Hepatocyte (in vitro differentiated cells): Measurements from ENCODE around the gene CROCC. TPM values are rescaled to one million over a fixed set of nuclear protein-coding genes. Genes with fewer than 3 reads are reported as not detected.
"Not testable (repeated sequence)": the region's sequence is repeated elsewhere in the genome, so short reads cannot be mapped to it uniquely, and the experiment has no call there.

Source experiments
- DNase-seq: peaks from one replicate; pipeline ENCODE4 v3.0.0-alpha.2; 2016; ENCODE audit warnings: low spot score
- H2AFZ ChIP-seq: fragments of 200-600 bp; sonication (generic); 2 replicates; pipeline ENCODE4 v1.6.0; 2016; ENCODE audit warnings: antibody characterized with exemption, mild to moderate bottlenecking
- H3K27ac ChIP-seq: fragments of 200-600 bp; sonication (generic); 2 replicates; pipeline ENCODE4 v1.5.1; 2016; ENCODE audit warnings: mild to moderate bottlenecking
- H3K27me3 ChIP-seq: fragments of 200-600 bp; sonication (generic); 2 replicates; pipeline ENCODE4 v1.6.1; 2016
- H3K36me3 ChIP-seq: fragments of 200-600 bp; sonication (generic); replicated peaks from 2 replicates; pipeline ENCODE4 v1.5.1; 2016; ENCODE audit warnings: low read depth; ENCODE audit not compliant: insufficient read depth
- H3K4me1 ChIP-seq: fragments of 200-600 bp; sonication (generic); 2 replicates; pipeline ENCODE4 v1.5.1; 2016; ENCODE audit warnings: mild to moderate bottlenecking, moderate library complexity; ENCODE audit not compliant: insufficient read depth
- H3K4me2 ChIP-seq: fragments of 200-600 bp; sonication (generic); 2 replicates; pipeline ENCODE4 v1.6.0; 2016
- H3K4me3 ChIP-seq: fragments of 200-600 bp; sonication (generic); 2 replicates; pipeline ENCODE4 v1.5.1; 2016; ENCODE audit warnings: mild to moderate bottlenecking
- H3K79me2 ChIP-seq: fragments of 200-600 bp; sonication (generic); 2 replicates; pipeline ENCODE4 v1.6.0; 2017; ENCODE audit warnings: mild to moderate bottlenecking
- H3K9me2 ChIP-seq: fragments of 200-600 bp; sonication (generic); replicated peaks from 2 replicates; pipeline ENCODE4 v1.6.0; 2017; ENCODE audit warnings: mild to moderate bottlenecking; ENCODE audit not compliant: insufficient read depth
- H3K9me3 ChIP-seq: fragments of 200-600 bp; sonication (generic); 2 replicates; pipeline ENCODE4 v1.5.1; 2016; ENCODE audit warnings: low read depth, mild to moderate bottlenecking
- H4K20me1 ChIP-seq: fragments of 200-600 bp; sonication (generic); 2 replicates; pipeline ENCODE4 v1.6.0; 2016; ENCODE audit warnings: mild to moderate bottlenecking; ENCODE audit not compliant: insufficient read depth, poor library complexity, severe bottlenecking
- EZH2 ChIP-seq: fragments of 200-600 bp; sonication (generic); IDR thresholded peaks from 2 replicates; pipeline ENCODE4 v1.6.1; 2016; ENCODE audit warnings: antibody characterized with exemption, mild to moderate bottlenecking, borderline replicate concordance
- EZH2phosphoT487 ChIP-seq: fragments of 200-600 bp; sonication (generic); IDR thresholded peaks from one replicate; pipeline ENCODE4 v1.6.1; 2018; ENCODE audit warnings: antibody characterized with exemption, mild to moderate bottlenecking, low read depth, moderate library complexity; ENCODE audit not compliant: unreplicated experiment, severe bottlenecking
- WGBS: methylation state at CpG from one replicate; pipeline ENCODE4 v1.1.6; 2016; ENCODE audit warnings: low lambda C conversion rate; ENCODE audit errors: missing lambda C conversion rate; 5-methylcytosine and 5-hydroxymethylcytosine counted together
- polyA plus RNA-seq: library from polyadenylated mRNA; unstranded; fragments of >200 nt; fragmentation: Nextera tagmentation; extraction: Ambion mirVana; gene quantifications from 2 replicates; pipeline ENCODE4 v1.2.1, GENCODE V29; 2016
- total RNA-seq: library from RNA; depleted of rRNA; stranded (reverse); fragments of >200 nt; gene quantifications from 2 replicates; pipeline ENCODE4 v1.2.3, GENCODE V29; 2014
- TF ChIP-seq, protein P1 (sequence below): fragments of 200-600 bp; sonication (generic); IDR thresholded peaks from 2 replicates; pipeline ENCODE4 v1.5.1; 2016; ENCODE audit warnings: antibody characterized with exemption, mild to moderate bottlenecking; ENCODE audit not compliant: poor library complexity

The CROCC gene
- total and polyA plus RNA-seq, 2 experiments from 2014 or later, result 21.9 to 23.0 TPM

GRCh38 chr1:16913181-16913832 lies 8.4 kb upstream of the CROCC start:
- H3K79me2 ChIP-seq, result no peaks in the 10 kb centered on the region
- H3K27ac ChIP-seq, result peak overlapping the region; percentile 69
- DNase-seq, result no peak
- H3K4me2 ChIP-seq, result peak overlapping the region; percentile 93
- no peaks in the 10 kb centered on the region for H3K27me3 ChIP-seq
- H4K20me1 ChIP-seq, result no peaks in the 10 kb centered on the region
- H2AFZ ChIP-seq, result peak overlapping the region; percentile 90
- no peaks in the 10 kb centered on the region for H3K9me3 ChIP-seq
- no peaks in the 10 kb centered on the region for H3K9me2 ChIP-seq
- TF ChIP-seq, protein P1, sequence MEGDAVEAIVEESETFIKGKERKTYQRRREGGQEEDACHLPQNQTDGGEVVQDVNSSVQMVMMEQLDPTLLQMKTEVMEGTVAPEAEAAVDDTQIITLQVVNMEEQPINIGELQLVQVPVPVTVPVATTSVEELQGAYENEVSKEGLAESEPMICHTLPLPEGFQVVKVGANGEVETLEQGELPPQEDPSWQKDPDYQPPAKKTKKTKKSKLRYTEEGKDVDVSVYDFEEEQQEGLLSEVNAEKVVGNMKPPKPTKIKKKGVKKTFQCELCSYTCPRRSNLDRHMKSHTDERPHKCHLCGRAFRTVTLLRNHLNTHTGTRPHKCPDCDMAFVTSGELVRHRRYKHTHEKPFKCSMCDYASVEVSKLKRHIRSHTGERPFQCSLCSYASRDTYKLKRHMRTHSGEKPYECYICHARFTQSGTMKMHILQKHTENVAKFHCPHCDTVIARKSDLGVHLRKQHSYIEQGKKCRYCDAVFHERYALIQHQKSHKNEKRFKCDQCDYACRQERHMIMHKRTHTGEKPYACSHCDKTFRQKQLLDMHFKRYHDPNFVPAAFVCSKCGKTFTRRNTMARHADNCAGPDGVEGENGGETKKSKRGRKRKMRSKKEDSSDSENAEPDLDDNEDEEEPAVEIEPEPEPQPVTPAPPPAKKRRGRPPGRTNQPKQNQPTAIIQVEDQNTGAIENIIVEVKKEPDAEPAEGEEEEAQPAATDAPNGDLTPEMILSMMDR, result no peak
- H3K4me3 ChIP-seq, result peak overlapping the region; percentile 50
- WGBS, result 50% methylated on average over 36 of the region's 36 CpGs
- H3K4me1 ChIP-seq, result peaks cover 4% of the 10 kb centered on the region
- H3K36me3 ChIP-seq, result no peaks in the 10 kb centered on the region

GRCh38 chr1:16913833-16914662 lies 7.7 kb upstream of the CROCC start:
- no peaks in the 10 kb centered on the region for H3K79me2 ChIP-seq

GRCh38 chr1:16914928-16915626 lies 6.7 kb upstream of the CROCC start:
- not testable (repeated sequence) for H4K20me1 ChIP-seq, DNase-seq, H2AFZ ChIP-seq, H3K27ac ChIP-seq, H3K27me3 ChIP-seq, H3K79me2 ChIP-seq, H3K36me3 ChIP-seq, H3K9me2 ChIP-seq, H3K9me3 ChIP-seq, H3K4me3 ChIP-seq, H3K4me1 ChIP-seq
- WGBS, result 55% methylated on average over 15 of the region's 15 CpGs
- H3K4me2 ChIP-seq, result peak overlapping the region; percentile 97

More at GRCh38 chr1:16913833-16914662, 7.7 kb upstream of the CROCC start:
- peaks cover 4% of the 10 kb centered on the region for H3K4me1 ChIP-seq
- H2AFZ ChIP-seq, result peak overlapping the region; percentile 96
- H3K9me2 ChIP-seq, result no peaks in the 10 kb centered on the region
- under 1% methylated on average over 39 of the region's 109 CpGs for WGBS
- no peaks in the 10 kb centered on the region for H3K27me3 ChIP-seq
- H3K4me2 ChIP-seq, result peak overlapping the region; percentile 97
- peak overlapping the region; percentile 97 for H3K4me3 ChIP-seq
- H3K36me3 ChIP-seq, result no peaks in the 10 kb centered on the region
- H4K20me1 ChIP-seq, result no peaks in the 10 kb centered on the region
- DNase-seq, result peak; percentile 97
- no peaks in the 10 kb centered on the region for H3K9me3 ChIP-seq
- H3K27ac ChIP-seq, result peak overlapping the region; percentile 80
- TF ChIP-seq, protein P1, result peak; percentile 2
- no peak for TF ChIP-seq EZH2

GRCh38 chr1:16915627-16915973 lies 6.1 kb upstream of the CROCC start:
- 91% methylated on average over 4 of the region's 4 CpGs for WGBS
- no peak overlapping the region for H3K27ac ChIP-seq
- H3K9me2 ChIP-seq, result no peaks in the 10 kb centered on the region
- H2AFZ ChIP-seq, result no peak overlapping the region
- no peak overlapping the region for H3K4me2 ChIP-seq
- TF ChIP-seq EZH2 (no peak), EZH2phosphoT487 (no peak)
- TF ChIP-seq, protein P1, result no peak
- no peak overlapping the region for H3K4me3 ChIP-seq
- H3K9me3 ChIP-seq, result no peaks in the 10 kb centered on the region
- no peaks in the 10 kb centered on the region for H3K79me2 ChIP-seq
- no peaks in the 10 kb centered on the region for H3K36me3 ChIP-seq
- H3K27me3 ChIP-seq, result no peaks in the 10 kb centered on the region
- peaks cover 4% of the 10 kb centered on the region for H3K4me1 ChIP-seq
- H4K20me1 ChIP-seq, result no peaks in the 10 kb centered on the region
- DNase-seq, result no peak

GRCh38 chr1:16916036-16916880 lies 5.5 kb upstream of the CROCC start:
- not testable (repeated sequence) for H2AFZ ChIP-seq, H3K9me2 ChIP-seq, H3K36me3 ChIP-seq, H3K4me1 ChIP-seq, H3K9me3 ChIP-seq, H3K27me3 ChIP-seq, H4K20me1 ChIP-seq, H3K79me2 ChIP-seq, H3K27ac ChIP-seq, H3K4me2 ChIP-seq, H3K4me3 ChIP-seq, DNase-seq
- 92% methylated on average over 10 of the region's 10 CpGs for whole genome bisulfite sequencing
